Measurements from ENCODE around the gene ERCC2. TPM values are rescaled to one million over a fixed set of nuclear protein-coding genes. Genes with fewer than 3 reads are reported as not detected.

ERCC2 gene
- total and polyA plus RNA-seq, 2 of the 8 experiments (the other 6 are each of a cell fraction or from before 2014, with no cell fraction given): 107 to 117 TPM

GRCh38 chr19:45327404-45328143 is 42.8 kb downstream of the ERCC2 start:
- no peak overlapping the region for H2BK20ac ChIP-seq (ENCODE audit: low read length)
- H2AFZ ChIP-seq (ENCODE audit: low read length): no peak overlapping the region
- H2BK15ac ChIP-seq (ENCODE audit: low read length): no peak overlapping the region
- H2BK5ac ChIP-seq (ENCODE audit: low read depth, low read length): no peak overlapping the region
- H3K79me2 ChIP-seq (ENCODE audit: control insufficient read depth in 1 of 2, insufficient read depth in 2 of 2, low read length in 2 of 2): no peaks in the 10 kb centered on the region
- no peak overlapping the region for H3K14ac ChIP-seq (ENCODE audit: insufficient read length)
- H3K4ac ChIP-seq (replicated peaks; ENCODE audit: insufficient read length, low read depth, low read length): no peak overlapping the region
- FAIRE-seq: no peak
- no peaks in the 10 kb centered on the region for H3K79me1 ChIP-seq (ENCODE audit: low read depth, low read length)
- H2AK5ac ChIP-seq (ENCODE audit: low read depth, low read length): no peak overlapping the region
- ChIA-PET POLR2A (ENCODE audit: partially characterized antibody) (interaction anchor here (1.3 to 2.2 kb wide), 3 partner anchors 10 to 25 kb away, joined by 3 to 6 read pairs (median 4); no protein-coding TSS in a partner anchor), CTCF (ENCODE audit: partially characterized antibody) (interaction anchor here (0.8 to 1.7 kb wide), 4 partner anchors 11 to 127 kb away, joined by 4 to 9 read pairs (median 8); no protein-coding TSS in a partner anchor)
- peaks cover 3% of the 10 kb centered on the region; the same call in 1 of the 2 replicates for H3K23me2 ChIP-seq (ENCODE audit: low read depth, low read length)
- no peak overlapping the region for H4K5ac ChIP-seq (ENCODE audit: insufficient read length, low read depth, low read length)
- H3K9ac ChIP-seq (replicated peaks in 1 of 4; ENCODE audit: extremely low read depth in 1 of 4, low read depth in 3 of 4, low read length in 3 of 4): no peak overlapping the region
- H3K23ac ChIP-seq (ENCODE audit: insufficient read length): no peak overlapping the region
- H2BK12ac ChIP-seq (ENCODE audit: low read depth, low read length): no peak overlapping the region
- no peak overlapping the region for H3K4me2 ChIP-seq (ENCODE audit: insufficient read depth in 1 of 2, low read depth in 2 of 2, low read length in 2 of 2)
- peaks cover 0 to under 1% of the 10 kb centered on the region in 2 experiments for H4K20me1 ChIP-seq (replicated peaks in 1 of 2; ENCODE audit: control insufficient read depth in 1 of 2, insufficient read depth in 2 of 2, low read length in 2 of 2)
- H3K4me1 ChIP-seq (replicated peaks in 1 of 4; ENCODE audit: control insufficient read depth in 3 of 4, insufficient read depth in 4 of 4, low read length in 3 of 4): peaks cover 2 to 13% (median 5%) of the 10 kb centered on the region in 4 experiments; a peak in 6 of 7 replicates
- no peak overlapping the region for H3K56ac ChIP-seq (replicated peaks; ENCODE audit: insufficient read length, low read depth, low read length)
- H3K36me3 ChIP-seq (ENCODE audit: control insufficient read depth in 2 of 4, insufficient read depth in 4 of 4, low read length in 3 of 4): no peaks in the 10 kb centered on the region
- H3K27ac ChIP-seq (ENCODE audit: low read depth, low read length): no peak overlapping the region
- peaks cover 0 to 14% (median 11%) of the 10 kb centered on the region in 4 experiments; a peak in 5 of 7 replicates for H3K27me3 ChIP-seq (replicated peaks in 1 of 4; ENCODE audit: control insufficient read depth in 3 of 4, extremely low read depth in 1 of 4, insufficient read depth in 3 of 4, low read length in 3 of 4)
- no peak overlapping the region for H2BK120ac ChIP-seq (replicated peaks; ENCODE audit: low read depth, low read length)
- no peak overlapping the region for H4K91ac ChIP-seq (replicated peaks; ENCODE audit: insufficient read length, low read length)
- peak; percentile 86 for TF ChIP-seq KDM1A (IDR thresholded peaks at IDR 0.05; ENCODE audit: borderline replicate concordance, low read length)
- no peak for TF ChIP-seq RNF2 (IDR thresholded peaks at IDR 0.05; ENCODE audit: borderline replicate concordance, low read depth, low read length, missing control alignments, poor library complexity, severe bottlenecking)
- no peak overlapping the region for H3K4me3 ChIP-seq (ENCODE audit: extremely low read depth in 1 of 4, insufficient read depth in 2 of 4, low read depth in 3 of 4, low read length in 4 of 4)
- WGBS, 2 experiments (ENCODE audit: extremely low coverage in 1 of 2, insufficient coverage in 1 of 2, insufficient read length in 1 of 2, insufficient replicate concordance in 2 of 2, low coverage in 1 of 2, low lambda C conversion rate in 2 of 2, missing lambda C conversion rate in 1 of 2): 90% methylated on average over 13 of the region's 13 CpGs; no CpG with 5 or more reads in 1 of the 2 experiments
- H4K8ac ChIP-seq (ENCODE audit: extremely low read depth, insufficient read depth, low read length): no peak overlapping the region
- DNase-seq (ENCODE audit: low read depth in 1 of 2, low spot score in 2 of 2): no peak
- H3K9me3 ChIP-seq (ENCODE audit: insufficient read depth in 2 of 2, low read depth in 1 of 2, low read length in 1 of 2): no peaks in the 10 kb centered on the region
- H3K18ac ChIP-seq (ENCODE audit: extremely low read depth, low read length): no peak overlapping the region
